ENCODE measurements around the gene ODC1. TPM values are rescaled to one million over a fixed set of nuclear protein-coding genes. Genes with fewer than 3 reads are reported as not detected.

ODC1 gene
- polyA plus RNA-seq, 3 donors from 2014 or later, result 31.6 to 62.3 (median 59.0) TPM

- Mint-ChIP-seq H3K9me3 (peaks cover 0 to 4% (median 2%) of the 10 kb centered on the region in 6 donors), H3K4me3 (peak overlapping the region in 4 of 5 donors; percentile 24 to 70 (median 49)), H3K27me3 (ENCODE audit: low read depth in 3 of 3) (peaks cover 33 to 52% (median 35%) of the 10 kb centered on the region in 3 donors), H3K4me1 (peaks cover 43 to 44% of the 10 kb centered on the region in 2 donors), H3K36me3 (peaks cover 4 to 9% (median 7%) of the 10 kb centered on the region in 3 donors), H3K27ac (peak overlapping the region in 5 of 6 donors; percentile 28 to 88 (median 81))
- no peak for DNase-seq
These were observed 48.1 kb downstream of the ODC1 start for GRCh38 chr2:10400002-10400401.

DNA sequence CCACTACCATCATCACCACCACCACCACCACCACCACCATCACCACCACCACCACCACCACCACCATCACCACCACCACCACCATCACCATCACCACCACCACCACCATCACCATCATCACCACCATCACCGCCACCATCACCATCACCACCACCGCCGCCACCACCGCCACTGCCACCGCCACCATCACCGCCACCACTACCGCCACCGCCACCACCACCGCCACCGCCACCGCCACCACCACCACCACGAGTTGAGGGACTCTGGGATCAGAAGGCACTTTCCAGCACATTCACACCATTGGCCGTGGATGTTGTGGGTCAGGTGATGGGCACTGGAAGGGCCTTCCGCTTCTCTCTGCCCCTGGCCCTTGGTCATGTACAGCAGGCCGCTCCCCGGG lies 48.8 kb downstream of the ODC1 start:
- Mint-ChIP-seq H3K27ac (peak overlapping the region in 3 of 6 donors; percentile 81 to 88 (median 82)), H3K4me1 (peaks cover 43 to 44% of the 10 kb centered on the region in 2 donors)

DNA sequence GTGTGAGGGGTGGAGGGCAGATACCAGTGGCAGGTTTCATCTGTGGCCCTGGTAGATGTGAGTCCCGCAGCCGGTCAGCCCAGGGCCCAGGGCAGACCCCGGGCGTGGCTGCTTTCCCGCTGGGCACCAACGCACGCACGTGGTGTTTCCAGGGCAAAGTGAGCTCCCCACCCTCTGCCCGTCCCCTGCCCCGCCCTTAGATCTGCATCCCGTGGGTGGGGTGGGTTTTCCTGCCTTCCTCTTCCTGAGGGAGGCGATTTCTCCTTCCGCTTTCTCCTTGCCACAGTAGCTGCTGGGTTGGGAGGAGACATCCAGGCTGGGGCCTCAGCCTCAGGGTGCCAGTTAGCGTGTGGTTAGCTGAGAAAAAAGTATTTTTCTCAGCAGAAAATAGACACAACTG lies 49.6 kb downstream of the ODC1 start:
- H3K36me3 Mint-ChIP-seq, result peaks cover 0 to 3% (median 0%) of the 10 kb centered on the region in 3 donors
- peaks cover 0 to 4% (median 2%) of the 10 kb centered on the region in 6 donors for H3K9me3 Mint-ChIP-seq
- H3K4me3 Mint-ChIP-seq, result peak overlapping the region in 2 of 5 donors; percentile 8 to 36
- H3K4me1 Mint-ChIP-seq, result peaks cover 41 to 44% of the 10 kb centered on the region in 2 donors
- no peak for DNase-seq
- H3K27ac Mint-ChIP-seq, result peak overlapping the region in 5 of 6 donors; percentile 34 to 93 (median 87)
- peaks cover 33 to 53% (median 35%) of the 10 kb centered on the region in 3 donors for H3K27me3 Mint-ChIP-seq (ENCODE audit: low read depth in 3 of 3)

More for the DNA sequence above, 48.8 kb downstream of the ODC1 start:
- Mint-ChIP-seq H3K36me3 (peaks cover 4 to 9% (median 7%) of the 10 kb centered on the region in 3 donors), H3K9me3 (peaks cover 0 to 4% (median 2%) of the 10 kb centered on the region in 6 donors), H3K27me3 (ENCODE audit: low read depth in 3 of 3) (peaks cover 33 to 52% (median 35%) of the 10 kb centered on the region in 3 donors), H3K4me3 (peak overlapping the region in 1 of 5 donors; percentile 44)
- DNase-seq, result no peak

GRCh38 chr2:10397878-10398277 lies 50.2 kb downstream of the ODC1 start:
- H3K9me3 Mint-ChIP-seq, result peaks cover 0 to 4% (median 2%) of the 10 kb centered on the region in 6 donors
- peaks cover 33 to 53% (median 35%) of the 10 kb centered on the region in 3 donors for H3K27me3 Mint-ChIP-seq (ENCODE audit: low read depth in 3 of 3)
- no peak for DNase-seq
- peaks cover 0 to 3% (median 0%) of the 10 kb centered on the region in 3 donors for H3K36me3 Mint-ChIP-seq
- peak overlapping the region in 1 of 5 donors; percentile 8 for H3K4me3 Mint-ChIP-seq
- peak overlapping the region in 2 of 6 donors; percentile 72 to 87 for H3K27ac Mint-ChIP-seq
- H3K4me1 Mint-ChIP-seq, result peaks cover 41 to 42% of the 10 kb centered on the region in 2 donors

- no peak for DNase-seq
- Mint-ChIP-seq H3K27me3 (ENCODE audit: low read depth in 3 of 3) (peaks cover 33 to 53% (median 35%) of the 10 kb centered on the region in 3 donors), H3K36me3 (peaks cover 0 to 3% (median 0%) of the 10 kb centered on the region in 3 donors), H3K4me3 (no peak overlapping the region), H3K9me3 (peaks cover 0 to 4% (median 2%) of the 10 kb centered on the region in 6 donors), H3K4me1 (peaks cover 36 to 40% of the 10 kb centered on the region in 2 donors), H3K27ac (no peak overlapping the region)
These were observed 50.7 kb downstream of the ODC1 start for GRCh38 chr2:10397297-10397875.

DNA sequence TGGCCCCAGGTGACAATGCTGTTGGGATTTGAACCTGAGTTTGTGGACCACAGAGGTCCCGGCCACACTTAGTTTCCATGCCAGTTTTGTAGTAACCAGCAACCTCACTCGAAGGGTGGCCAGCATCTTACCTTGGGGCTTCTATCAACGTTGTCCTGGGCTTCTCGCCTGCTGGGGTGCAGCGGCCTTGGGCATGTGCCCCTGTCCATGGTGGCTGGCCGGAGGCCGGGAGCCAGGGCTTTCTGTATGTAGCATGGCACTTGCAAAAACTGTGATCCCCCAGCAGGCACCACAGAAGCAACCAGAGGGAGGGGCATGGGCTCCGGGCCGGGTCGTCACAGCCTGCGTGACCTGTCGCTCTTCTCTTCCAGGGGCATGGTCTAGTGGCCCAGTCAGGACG lies 51.7 kb downstream of the ODC1 start:
- H3K4me1 Mint-ChIP-seq, result peaks cover 27 to 38% of the 10 kb centered on the region in 2 donors
- H3K9me3 Mint-ChIP-seq, result peaks cover 0 to 4% (median 2%) of the 10 kb centered on the region in 6 donors
- H3K27ac Mint-ChIP-seq, result no peak overlapping the region
- no peak overlapping the region for H3K4me3 Mint-ChIP-seq
- H3K27me3 Mint-ChIP-seq (ENCODE audit: low read depth in 3 of 3), result peaks cover 33 to 47% (median 34%) of the 10 kb centered on the region in 3 donors
- H3K36me3 Mint-ChIP-seq, result peaks cover 0 to 3% (median 0%) of the 10 kb centered on the region in 3 donors
- DNase-seq, result no peak

- Mint-ChIP-seq H3K9me3 (peaks cover 0 to 4% (median 2%) of the 10 kb centered on the region in 6 donors), H3K27me3 (ENCODE audit: low read depth in 3 of 3) (peaks cover 30 to 43% (median 30%) of the 10 kb centered on the region in 3 donors), H3K4me3 (peak overlapping the region in 1 of 5 donors; percentile 17), H3K4me1 (peaks cover 21 to 37% of the 10 kb centered on the region in 2 donors), H3K27ac (no peak overlapping the region), H3K36me3 (peaks cover 0 to 3% (median 0%) of the 10 kb centered on the region in 3 donors)
- no peak for DNase-seq
These were observed 52.2 kb downstream of the ODC1 start for GRCh38 chr2:10395893-10396292.

DNA sequence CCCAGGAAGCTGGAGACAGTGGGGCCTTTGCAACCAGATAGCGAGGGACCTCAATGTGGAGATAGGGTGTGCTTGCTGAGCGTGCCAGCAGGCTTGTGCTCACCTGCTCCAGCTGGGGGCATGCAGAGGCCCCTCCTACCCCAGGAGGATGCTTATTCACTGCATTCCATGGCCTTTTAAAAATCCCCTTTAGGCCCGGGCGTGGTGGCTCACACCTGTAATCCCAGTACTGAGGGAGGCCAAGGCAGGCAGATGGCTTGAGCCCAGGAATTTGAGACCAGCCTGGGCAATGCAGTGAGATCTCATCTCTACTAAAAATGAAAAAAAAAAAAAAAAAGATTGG lies 54.5 kb downstream of the ODC1 start:
- Mint-ChIP-seq H3K27ac (no peak overlapping the region), H3K4me3 (no peak overlapping the region), H3K4me1 (peaks cover 10 to 33% of the 10 kb centered on the region in 2 donors), H3K9me3 (no peaks in the 10 kb centered on the region), H3K36me3 (peaks cover 0 to 3% (median 0%) of the 10 kb centered on the region in 3 donors), H3K27me3 (ENCODE audit: low read depth in 3 of 3) (peaks cover 8 to 23% (median 11%) of the 10 kb centered on the region in 3 donors)
- no peak for DNase-seq

DNA sequence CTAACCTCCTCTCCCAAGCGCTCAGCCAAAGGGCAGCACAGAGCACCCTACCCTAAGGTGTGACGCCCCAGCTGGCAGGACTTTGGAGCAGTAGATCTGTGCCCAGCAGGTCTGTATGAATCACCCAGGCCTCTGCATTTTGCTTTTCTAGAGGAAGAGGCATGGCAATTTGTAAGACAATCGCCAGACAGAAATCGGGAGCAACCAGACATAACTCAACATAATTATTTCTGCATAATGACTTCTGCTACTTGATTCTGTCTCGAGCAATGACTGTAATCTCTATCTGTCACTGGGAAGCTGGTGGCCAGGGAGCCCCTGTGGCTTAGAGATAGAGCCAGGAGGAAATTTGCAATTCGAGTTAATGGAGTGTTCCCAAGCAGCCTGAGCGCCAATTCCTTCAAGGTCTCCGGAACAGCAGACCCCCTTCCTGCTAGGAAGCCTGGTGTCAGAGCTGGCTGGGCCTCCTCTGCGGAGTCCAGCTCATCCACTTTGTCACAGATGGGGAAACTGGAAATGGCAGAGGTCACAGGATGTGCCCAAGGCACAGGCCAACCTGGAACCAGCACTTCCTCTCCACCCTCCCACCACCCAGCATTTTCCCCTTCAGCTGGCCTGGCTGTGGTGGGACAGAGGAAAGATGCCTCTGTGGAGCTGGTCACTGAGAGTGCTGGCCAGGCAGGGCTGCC lies 55.0 kb downstream of the ODC1 start:
- no peak for DNase-seq
- H3K9me3 Mint-ChIP-seq, result no peaks in the 10 kb centered on the region
- no peak overlapping the region for H3K4me3 Mint-ChIP-seq
- H3K27me3 Mint-ChIP-seq (ENCODE audit: low read depth in 3 of 3), result peaks cover 4 to 18% (median 6%) of the 10 kb centered on the region in 3 donors
- H3K36me3 Mint-ChIP-seq, result peaks cover 0 to 3% (median 0%) of the 10 kb centered on the region in 3 donors
- H3K27ac Mint-ChIP-seq, result no peak overlapping the region
- peaks cover 10 to 27% of the 10 kb centered on the region in 2 donors for H3K4me1 Mint-ChIP-seq

- Mint-ChIP-seq H3K27me3 (ENCODE audit: low read depth in 3 of 3) (peaks cover 0 to 12% (median 4%) of the 10 kb centered on the region in 3 donors), H3K9me3 (no peaks in the 10 kb centered on the region), H3K36me3 (no peaks in the 10 kb centered on the region), H3K4me3 (no peak overlapping the region), H3K4me1 (peaks cover 9 to 24% of the 10 kb centered on the region in 2 donors), H3K27ac (no peak overlapping the region)
- DNase-seq, result no peak
These were observed 55.6 kb downstream of the ODC1 start for GRCh38 chr2:10392548-10392947.

DNA sequence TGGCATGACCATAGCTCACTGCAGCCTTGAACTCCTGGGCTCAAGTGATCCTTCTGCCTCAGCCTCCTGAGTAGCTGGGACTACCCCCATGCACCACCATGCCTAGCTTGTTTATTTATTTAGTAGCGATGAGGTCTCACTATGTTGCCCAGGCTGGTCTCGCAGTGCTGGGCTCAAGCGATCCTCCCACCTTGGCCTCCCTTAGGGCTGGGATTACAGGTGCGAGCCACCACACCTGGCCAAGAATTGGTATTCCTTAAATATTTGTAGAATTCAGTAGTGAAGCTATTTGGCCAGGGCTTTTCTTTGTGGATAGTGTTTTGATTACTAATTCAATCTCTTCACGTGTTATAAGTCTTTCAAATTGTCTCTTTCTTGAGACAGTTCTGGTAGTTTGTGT lies 56.0 kb downstream of the ODC1 start:
- H3K27ac Mint-ChIP-seq, result no peak overlapping the region
- peaks cover 12 to 24% of the 10 kb centered on the region in 2 donors for H3K4me1 Mint-ChIP-seq
- H3K36me3 Mint-ChIP-seq, result no peaks in the 10 kb centered on the region
- H3K9me3 Mint-ChIP-seq, result no peaks in the 10 kb centered on the region
- no peak overlapping the region for H3K4me3 Mint-ChIP-seq
- DNase-seq, result no peak
- peaks cover 0 to 11% (median 4%) of the 10 kb centered on the region in 3 donors for H3K27me3 Mint-ChIP-seq (ENCODE audit: low read depth in 3 of 3)

- H3K36me3 Mint-ChIP-seq, result no peaks in the 10 kb centered on the region
- no peak for DNase-seq
- no peak overlapping the region for H3K4me3 Mint-ChIP-seq
- peaks cover 15 to 32% of the 10 kb centered on the region in 2 donors for H3K4me1 Mint-ChIP-seq
- H3K27ac Mint-ChIP-seq, result no peak overlapping the region
- no peaks in the 10 kb centered on the region for H3K9me3 Mint-ChIP-seq
- H3K27me3 Mint-ChIP-seq (ENCODE audit: low read depth in 3 of 3), result peaks cover 0 to 2% (median 2%) of the 10 kb centered on the region in 3 donors
These were observed 57.7 kb downstream of the ODC1 start for GRCh38 chr2:10390369-10390801.

Data from immature natural killer cell (primary cell).